H54 (cell line): ENCODE results near the gene KDM4E.
"Not testable (repeated sequence)": the region's sequence is repeated elsewhere in the genome, so short reads cannot be mapped to it uniquely, and the experiment has no call there.

Source experiments
- DNase-seq: peaks from one replicate; pipeline ENCODE4 v3.0.0; 2011; ENCODE audit warnings: low spot score, mixed read lengths; ENCODE audit not compliant: insufficient read length
- FAIRE-seq: peaks from 3 replicates; lab custom pipeline; 2011; peaks lifted over from hg19 to GRCh38; lab: Jason Lieb, UNC
- POLR2A ChIP-seq: IDR thresholded peaks from 2 replicates; pipeline ENCODE4 v1.6.1; 2011; ENCODE audit warnings: low read depth, mild to moderate bottlenecking, low read length

Gene KDM4E

GRCh38 chr11:95024958-95025357 is at the start of gene KDM4E:
TSS of gene KDM4E (plus strand) at chr11:95025258. CDS start at chr11:95025558, 300 bp downstream.
- no peak for FAIRE-seq
- no peak for DNase-seq
- TF ChIP-seq POLR2A, result no peak

- TF ChIP-seq POLR2A, result no peak
- FAIRE-seq, result no peak
- DNase-seq, result no peak
These were observed 49.5 kb upstream of the KDM4E start for GRCh38 chr11:94975599-94975998.

- no peak for TF ChIP-seq POLR2A
- no peak for DNase-seq
These were observed 37.7 kb upstream of the KDM4E start for GRCh38 chr11:94987378-94987777.

GRCh38 chr11:94988748-94989147 is 36.3 kb upstream of the KDM4E start:
- DNase-seq (no peak), FAIRE-seq (no peak)
- no peak for TF ChIP-seq POLR2A

More at GRCh38 chr11:94987378-94987777, 37.7 kb upstream of the KDM4E start:
- FAIRE-seq, result no peak

GRCh38 chr11:94993400-94993943 is 31.6 kb upstream of the KDM4E start:
- no peak for TF ChIP-seq POLR2A
- no peak for FAIRE-seq
- no peak for DNase-seq

GRCh38 chr11:94997437-94997836 is 27.6 kb upstream of the KDM4E start:
- no peak for DNase-seq
- no peak for TF ChIP-seq POLR2A
- FAIRE-seq, result no peak

GRCh38 chr11:94998285-94998684 is 26.8 kb upstream of the KDM4E start:
- no peak for DNase-seq
- no peak for TF ChIP-seq POLR2A
- no peak for FAIRE-seq

- TF ChIP-seq POLR2A, result no peak
- no peak for FAIRE-seq
- DNase-seq, result no peak
These were observed 21.3 kb upstream of the KDM4E start for GRCh38 chr11:95003716-95004115.

- DNase-seq (no peak), FAIRE-seq (no peak)
- no peak for TF ChIP-seq POLR2A
These were observed 19.4 kb upstream of the KDM4E start for GRCh38 chr11:95005642-95006041.

- no peak for TF ChIP-seq POLR2A
- DNase-seq (no peak), FAIRE-seq (no peak)
These were observed 13.7 kb upstream of the KDM4E start for GRCh38 chr11:95011376-95011775.

GRCh38 chr11:95014184-95014821 is 10.8 kb upstream of the KDM4E start:
- FAIRE-seq (no peak), DNase-seq (no peak)
- no peak for TF ChIP-seq POLR2A

- FAIRE-seq (no peak), DNase-seq (no peak)
- TF ChIP-seq POLR2A, result no peak
These were observed 8.9 kb upstream of the KDM4E start for GRCh38 chr11:95016139-95016538.

GRCh38 chr11:95021468-95021867 is 3.6 kb upstream of the KDM4E start:
- FAIRE-seq, DNase-seq: not testable (repeated sequence)

GRCh38 chr11:95025594-95025993 is 536 bp downstream of the KDM4E start:
- not testable (repeated sequence) for FAIRE-seq, DNase-seq

- no peak for DNase-seq
- no peak for TF ChIP-seq POLR2A
- FAIRE-seq, result no peak
These were observed 3.3 kb downstream of the KDM4E start for GRCh38 chr11:95028357-95028756.
